ENCODE results near the gene PIP5K1B.

DNA sequence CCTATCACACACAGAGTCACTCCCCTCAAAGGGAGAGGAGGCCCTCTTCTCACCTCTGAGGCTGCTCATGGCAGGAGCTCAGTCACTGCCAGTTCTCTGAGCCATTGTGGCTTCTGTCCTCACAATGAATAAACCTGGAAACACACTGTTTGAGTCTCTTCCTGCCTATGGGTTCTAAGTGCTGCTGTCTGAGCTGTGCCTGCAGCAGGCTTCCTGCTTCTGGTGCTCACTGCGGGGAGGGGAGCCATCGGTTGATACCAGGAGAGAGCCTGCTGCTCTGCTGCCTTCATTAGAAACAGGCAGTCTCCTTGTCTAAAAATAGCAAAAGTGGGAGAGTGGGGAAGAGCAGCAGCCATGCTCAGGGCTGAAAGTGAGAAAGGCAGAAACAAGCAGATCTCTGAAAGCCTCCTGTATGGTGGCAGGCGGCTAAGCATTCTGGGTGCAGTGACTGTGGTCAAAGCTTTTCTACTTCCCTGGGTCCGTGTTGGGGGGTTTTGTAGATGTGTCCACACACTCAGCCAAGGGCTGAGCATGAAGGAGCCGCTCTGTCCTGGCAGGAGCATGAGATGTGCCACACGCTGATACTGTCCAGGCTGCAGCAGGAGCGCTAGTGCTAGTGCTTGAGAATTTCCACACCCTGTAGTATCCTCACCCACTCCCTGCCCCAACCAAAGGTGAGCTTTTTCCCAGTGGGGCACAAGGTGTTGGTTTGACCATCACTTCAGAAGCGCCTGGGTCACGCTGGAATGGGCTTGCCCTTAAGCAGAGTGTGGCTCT lies 274.7 kb downstream of the PIP5K1B start:
- TF ChIP-seq, protein P1, sequence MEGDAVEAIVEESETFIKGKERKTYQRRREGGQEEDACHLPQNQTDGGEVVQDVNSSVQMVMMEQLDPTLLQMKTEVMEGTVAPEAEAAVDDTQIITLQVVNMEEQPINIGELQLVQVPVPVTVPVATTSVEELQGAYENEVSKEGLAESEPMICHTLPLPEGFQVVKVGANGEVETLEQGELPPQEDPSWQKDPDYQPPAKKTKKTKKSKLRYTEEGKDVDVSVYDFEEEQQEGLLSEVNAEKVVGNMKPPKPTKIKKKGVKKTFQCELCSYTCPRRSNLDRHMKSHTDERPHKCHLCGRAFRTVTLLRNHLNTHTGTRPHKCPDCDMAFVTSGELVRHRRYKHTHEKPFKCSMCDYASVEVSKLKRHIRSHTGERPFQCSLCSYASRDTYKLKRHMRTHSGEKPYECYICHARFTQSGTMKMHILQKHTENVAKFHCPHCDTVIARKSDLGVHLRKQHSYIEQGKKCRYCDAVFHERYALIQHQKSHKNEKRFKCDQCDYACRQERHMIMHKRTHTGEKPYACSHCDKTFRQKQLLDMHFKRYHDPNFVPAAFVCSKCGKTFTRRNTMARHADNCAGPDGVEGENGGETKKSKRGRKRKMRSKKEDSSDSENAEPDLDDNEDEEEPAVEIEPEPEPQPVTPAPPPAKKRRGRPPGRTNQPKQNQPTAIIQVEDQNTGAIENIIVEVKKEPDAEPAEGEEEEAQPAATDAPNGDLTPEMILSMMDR (IDR thresholded peaks at IDR 0.05), result no peak
- TF ChIP-seq EZH2 (IDR thresholded peaks at IDR 0.05; ENCODE audit: borderline replicate concordance, insufficient read depth, low read depth, low read length, poor library complexity, severe bottlenecking), result no peak

Data from B cell (primary cell).